ENCODE measurements around the gene PSME2.

PSME2 gene

GRCh38 chr14:24122416-24122815 is 24.0 kb downstream of the PSME2 start:
- Histone ChIP-seq H3K27ac (no peak overlapping the region), H3K4me3 (ENCODE audit: low read depth, low read length) (no peak overlapping the region), H3K9me3 (ENCODE audit: severe bottlenecking) (no peaks in the 10 kb centered on the region), H3K36me3 (peaks cover 45% of the 10 kb centered on the region), H3K27me3 (ENCODE audit: insufficient read depth, low read depth, severe bottlenecking) (no peaks in the 10 kb centered on the region)
- TF ChIP-seq CTCF (IDR thresholded peaks at IDR 0.05; ENCODE audit: low read depth, low read length), result no peak
- DNase-seq, result no peak

GRCh38 chr14:24121210-24121609 is 25.2 kb downstream of the PSME2 start:
- H3K36me3 ChIP-seq, result peaks cover 57% of the 10 kb centered on the region
- no peak for TF ChIP-seq CTCF (IDR thresholded peaks at IDR 0.05; ENCODE audit: low read depth, low read length)
- H3K4me3 ChIP-seq (ENCODE audit: low read depth, low read length), result no peak overlapping the region
- DNase-seq, result no peak
- H3K27me3 ChIP-seq (ENCODE audit: insufficient read depth, low read depth, severe bottlenecking), result no peaks in the 10 kb centered on the region
- no peak overlapping the region for H3K27ac ChIP-seq
- no peaks in the 10 kb centered on the region for H3K9me3 ChIP-seq (ENCODE audit: severe bottlenecking)

- TF ChIP-seq CTCF (IDR thresholded peaks at IDR 0.05; ENCODE audit: low read depth, low read length), result no peak
- Histone ChIP-seq H3K27me3 (ENCODE audit: insufficient read depth, low read depth, severe bottlenecking) (no peaks in the 10 kb centered on the region), H3K9me3 (ENCODE audit: severe bottlenecking) (no peaks in the 10 kb centered on the region), H3K4me3 (ENCODE audit: low read depth, low read length) (no peak overlapping the region), H3K36me3 (peaks cover 57% of the 10 kb centered on the region), H3K27ac (no peak overlapping the region)
- DNase-seq, result no peak
Observed at GRCh38 chr14:24119691-24120090, 26.7 kb downstream of the PSME2 start.

GRCh38 chr14:24117179-24117578 is 29.2 kb downstream of the PSME2 start:
- H3K27me3 ChIP-seq (ENCODE audit: insufficient read depth, low read depth, severe bottlenecking), result no peaks in the 10 kb centered on the region
- no peak for DNase-seq
- no peak for TF ChIP-seq CTCF (IDR thresholded peaks at IDR 0.05; ENCODE audit: low read depth, low read length)
- H3K4me3 ChIP-seq (ENCODE audit: low read depth, low read length), result no peak overlapping the region
- H3K36me3 ChIP-seq, result peaks cover 47% of the 10 kb centered on the region
- no peaks in the 10 kb centered on the region for H3K9me3 ChIP-seq (ENCODE audit: severe bottlenecking)
- H3K27ac ChIP-seq, result no peak overlapping the region

- H3K27ac ChIP-seq, result no peak overlapping the region
- peaks cover 44% of the 10 kb centered on the region for H3K36me3 ChIP-seq
- no peak for TF ChIP-seq CTCF (IDR thresholded peaks at IDR 0.05; ENCODE audit: low read depth, low read length)
- no peak overlapping the region for H3K4me3 ChIP-seq (ENCODE audit: low read depth, low read length)
- no peak for DNase-seq
- no peaks in the 10 kb centered on the region for H3K9me3 ChIP-seq (ENCODE audit: severe bottlenecking)
- no peaks in the 10 kb centered on the region for H3K27me3 ChIP-seq (ENCODE audit: insufficient read depth, low read depth, severe bottlenecking)
Observed at GRCh38 chr14:24116128-24116814, 30.1 kb downstream of the PSME2 start.

Measured in WERI-Rb-1 (cell line).